ENCODE measurements around the gene KCNQ1.

DNA sequence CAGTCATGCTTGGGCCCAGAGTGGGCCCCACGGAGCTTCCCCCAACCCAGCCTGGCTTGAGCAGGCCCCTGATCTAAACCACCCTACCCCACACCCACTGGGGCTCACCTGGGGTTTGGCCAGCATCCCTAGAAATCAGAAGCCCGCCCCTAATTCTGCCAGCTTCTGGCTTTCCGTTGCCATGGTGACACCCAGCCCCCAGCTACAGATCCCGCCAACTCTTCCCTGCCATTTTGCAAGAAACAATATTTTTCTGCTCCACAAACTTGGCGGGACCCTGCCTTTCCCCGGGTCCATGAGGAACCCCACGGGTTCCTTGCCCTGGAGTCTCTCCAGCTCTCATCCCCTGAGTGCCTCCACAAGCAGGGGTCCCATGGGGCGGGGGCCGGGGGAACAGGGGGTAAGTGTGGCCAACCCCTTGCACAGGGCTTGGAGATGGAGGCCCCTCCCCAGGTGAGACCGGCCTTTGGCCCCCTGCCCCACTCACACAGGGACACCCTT is 350.7 kb downstream of the KCNQ1 start:
- TF ChIP-seq EZH2 (IDR thresholded peaks at IDR 0.05; ENCODE audit: low read length, missing control alignments): no peak
- TF ChIP-seq, protein P1, sequence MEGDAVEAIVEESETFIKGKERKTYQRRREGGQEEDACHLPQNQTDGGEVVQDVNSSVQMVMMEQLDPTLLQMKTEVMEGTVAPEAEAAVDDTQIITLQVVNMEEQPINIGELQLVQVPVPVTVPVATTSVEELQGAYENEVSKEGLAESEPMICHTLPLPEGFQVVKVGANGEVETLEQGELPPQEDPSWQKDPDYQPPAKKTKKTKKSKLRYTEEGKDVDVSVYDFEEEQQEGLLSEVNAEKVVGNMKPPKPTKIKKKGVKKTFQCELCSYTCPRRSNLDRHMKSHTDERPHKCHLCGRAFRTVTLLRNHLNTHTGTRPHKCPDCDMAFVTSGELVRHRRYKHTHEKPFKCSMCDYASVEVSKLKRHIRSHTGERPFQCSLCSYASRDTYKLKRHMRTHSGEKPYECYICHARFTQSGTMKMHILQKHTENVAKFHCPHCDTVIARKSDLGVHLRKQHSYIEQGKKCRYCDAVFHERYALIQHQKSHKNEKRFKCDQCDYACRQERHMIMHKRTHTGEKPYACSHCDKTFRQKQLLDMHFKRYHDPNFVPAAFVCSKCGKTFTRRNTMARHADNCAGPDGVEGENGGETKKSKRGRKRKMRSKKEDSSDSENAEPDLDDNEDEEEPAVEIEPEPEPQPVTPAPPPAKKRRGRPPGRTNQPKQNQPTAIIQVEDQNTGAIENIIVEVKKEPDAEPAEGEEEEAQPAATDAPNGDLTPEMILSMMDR (conservative IDR thresholded peaks at IDR 0.05 in 1 of 2, IDR thresholded peaks at IDR 0.05 in 1 of 2; ENCODE audit: low read depth in 1 of 2, low read length in 2 of 2): no peak

Data from fibroblast of lung (primary cell).